Common myeloid progenitor, CD34-positive (primary cell): ENCODE measurements around the gene KCNMA1.

Experiments
- CTCF ChIA-PET: fragments of 350-600 bp; sonication (Branson Sonifier 250); formaldehyde crosslinking; loops from one replicate; lab custom pipeline; 2021; ENCODE audit warnings: antibody characterized with exemption; lab: Charles Lee
- POLR2A ChIA-PET: fragments of 350-600 bp; sonication (Branson Sonifier 250); formaldehyde crosslinking; loops from one replicate; lab custom pipeline; 2021; ENCODE audit warnings: antibody characterized with exemption; lab: Charles Lee
- DNase-seq, 3 donors: peaks; one replicate each; pipeline versions ENCODE4 v3.0.0 to v3.0.0-alpha.2; 2013
- H3K27ac ChIP-seq, 2 experiments: 1 replicate in 1 of 2; 2 replicates in 1 of 2; pipeline ENCODE4 v1.7.0; 2013; ENCODE audit warnings: inconsistent platforms in 2 of 2, low read length in 2 of 2, mild to moderate bottlenecking in 2 of 2, low read depth in 1 of 2, moderate library complexity in 1 of 2; ENCODE audit not compliant: severe bottlenecking in 2 of 2, insufficient read depth in 1 of 2, poor library complexity in 1 of 2
- H3K27me3 ChIP-seq, 5 experiments: replicated peaks in 2 of 5; 1 replicate in 3 of 5; 2 replicates in 2 of 5; pipeline versions ENCODE4 v1.6.1 to v1.7.0; 2013; ENCODE audit warnings: low read length in 4 of 5, mild to moderate bottlenecking in 2 of 5, moderate library complexity in 2 of 5, inconsistent platforms in 1 of 5; ENCODE audit not compliant: insufficient read depth in 5 of 5, control insufficient read depth in 4 of 5
- H3K36me3 ChIP-seq, 4 experiments: 1 replicate in 2 of 4; 2 replicates in 2 of 4; pipeline versions ENCODE4 v1.6.1 to v1.7.0; 2013; ENCODE audit warnings: low read length in 3 of 4, control low read depth in 1 of 4, mild to moderate bottlenecking in 1 of 4; ENCODE audit not compliant: control insufficient read depth in 4 of 4, insufficient read depth in 4 of 4
- H3K4me1 ChIP-seq, 4 experiments: 1 replicate in 3 of 4; 2 replicates in 1 of 4; pipeline versions ENCODE4 v1.6.1 to v1.7.1; 2013; ENCODE audit warnings: low read length in 3 of 4, mild to moderate bottlenecking in 3 of 4, control low read depth in 1 of 4, inconsistent platforms in 1 of 4, moderate library complexity in 1 of 4; ENCODE audit not compliant: control insufficient read depth in 4 of 4, insufficient read depth in 4 of 4; ENCODE audit errors: control extremely low read depth in 1 of 4
- H3K4me3 ChIP-seq, 7 experiments: 1 replicate in 4 of 7; 2 replicates in 3 of 7; pipeline versions ENCODE4 v1.5.1 to v1.7.0; 2013; ENCODE audit warnings: mild to moderate bottlenecking in 7 of 7, low read length in 6 of 7, moderate library complexity in 6 of 7, inconsistent platforms in 2 of 7, low read depth in 2 of 7, control low read depth in 1 of 7; ENCODE audit not compliant: insufficient read depth in 4 of 7, control insufficient read depth in 1 of 7; ENCODE audit errors: extremely low read depth in 1 of 7
- H3K9me3 ChIP-seq, 5 experiments: 1 replicate in 4 of 5; 2 replicates in 1 of 5; pipeline versions ENCODE4 v1.6.1 to v1.7.1; 2013; ENCODE audit warnings: low read length in 4 of 5, mild to moderate bottlenecking in 2 of 5, inconsistent platforms in 1 of 5, low read depth in 1 of 5, moderate library complexity in 1 of 5; ENCODE audit not compliant: control insufficient read depth in 4 of 5, insufficient read depth in 2 of 5; ENCODE audit errors: control extremely low read depth in 1 of 5
- WGBS: methylation state at CpG from one replicate; pipeline ENCODE4 v1.1.5; 2013; ENCODE audit not compliant: insufficient coverage; 5-methylcytosine and 5-hydroxymethylcytosine counted together

The KCNMA1 gene

GRCh38 chr10:77649333-77650331 is 12.0 kb upstream of the KCNMA1 start:
- peak in 1 of 3 donors; percentile 42 for DNase-seq
- Histone ChIP-seq H3K4me3 (no peak overlapping the region), H3K27ac (no peak overlapping the region), H3K36me3 (no peaks in the 10 kb centered on the region), H3K9me3 (peaks cover 0 to 11% (median 3%) of the 10 kb centered on the region in 5 experiments), H3K27me3 (peaks cover 0 to 2% (median 0%) of the 10 kb centered on the region in 5 experiments), H3K4me1 (peaks cover 0 to 2% (median 0%) of the 10 kb centered on the region in 4 experiments)
- ChIA-PET CTCF (interaction anchor here (17.4 kb wide), 1 partner anchor 481 kb away, joined by 339 read pairs; no protein-coding TSS in a partner anchor), POLR2A (no interaction called here)
- WGBS, result 75% methylated on average over 5 of the region's 8 CpGs

GRCh38 chr10:77648472-77648871 is 10.9 kb upstream of the KCNMA1 start:
- Histone ChIP-seq H3K27ac (no peak overlapping the region), H3K36me3 (no peaks in the 10 kb centered on the region), H3K4me1 (peaks cover 0 to 2% (median 0%) of the 10 kb centered on the region in 4 experiments), H3K27me3 (peaks cover 0 to 5% (median 0%) of the 10 kb centered on the region in 5 experiments), H3K9me3 (peaks cover 0 to 11% (median 2%) of the 10 kb centered on the region in 5 experiments), H3K4me3 (no peak overlapping the region)
- POLR2A ChIA-PET, result no interaction called here
- CTCF ChIA-PET, result interaction anchor here (17.4 kb wide), 1 partner anchor 480 kb away, joined by 339 read pairs; no protein-coding TSS in a partner anchor
- no peak for DNase-seq
- 80% methylated on average over 1 of the region's 1 CpG for WGBS

DNA sequence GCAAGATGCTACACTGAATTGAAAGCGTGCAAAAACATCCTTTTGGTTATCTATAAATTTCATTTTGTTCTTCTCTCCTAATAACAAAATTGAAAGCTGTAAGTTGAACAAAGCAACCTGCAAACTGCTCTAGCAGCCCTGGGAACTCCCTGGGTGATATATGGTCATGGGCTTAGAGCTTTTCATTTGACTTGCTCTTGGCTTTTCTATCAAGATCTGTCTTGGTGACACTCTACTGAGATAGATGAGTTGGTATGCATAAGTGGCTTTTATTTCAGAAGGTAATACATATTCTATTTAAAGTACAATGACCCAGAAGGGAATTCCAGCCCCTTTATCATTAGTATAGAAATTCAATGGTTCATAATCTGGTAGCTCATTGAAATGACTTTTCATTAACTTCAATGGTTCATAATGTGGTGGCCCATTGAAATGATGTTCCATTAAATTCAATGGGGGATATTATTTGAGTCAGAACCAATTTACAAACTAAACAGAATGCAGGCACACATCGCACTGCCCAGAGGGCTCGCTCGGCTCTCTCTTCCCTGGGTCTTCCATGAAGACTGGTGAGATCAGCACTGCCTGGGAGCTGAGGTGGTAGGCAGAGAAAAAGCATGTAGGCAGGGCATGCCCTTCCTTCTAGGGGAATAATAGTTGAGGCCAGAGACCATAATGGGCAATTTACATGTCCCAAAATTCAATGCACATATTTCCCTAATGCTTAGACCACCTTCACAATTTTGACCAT is 10.1 kb upstream of the KCNMA1 start:
- no peak overlapping the region for H3K27ac ChIP-seq
- H3K4me3 ChIP-seq, result no peak overlapping the region
- POLR2A ChIA-PET, result no interaction called here
- H3K4me1 ChIP-seq, result peaks cover 0 to 2% (median 0%) of the 10 kb centered on the region in 4 experiments
- WGBS, result no CpG with 5 or more reads among the region's 4 CpGs
- DNase-seq, result no peak
- no peaks in the 10 kb centered on the region for H3K36me3 ChIP-seq
- CTCF ChIA-PET, result interaction anchor here (1.1 to 17.4 kb wide), 3 partner anchors 64 to 480 kb away, joined by 5 to 339 read pairs (median 88); no protein-coding TSS in a partner anchor
- H3K9me3 ChIP-seq, result peaks cover 0 to 4% (median 0%) of the 10 kb centered on the region in 5 experiments
- H3K27me3 ChIP-seq, result peaks cover 0 to 5% (median 0%) of the 10 kb centered on the region in 5 experiments

DNA sequence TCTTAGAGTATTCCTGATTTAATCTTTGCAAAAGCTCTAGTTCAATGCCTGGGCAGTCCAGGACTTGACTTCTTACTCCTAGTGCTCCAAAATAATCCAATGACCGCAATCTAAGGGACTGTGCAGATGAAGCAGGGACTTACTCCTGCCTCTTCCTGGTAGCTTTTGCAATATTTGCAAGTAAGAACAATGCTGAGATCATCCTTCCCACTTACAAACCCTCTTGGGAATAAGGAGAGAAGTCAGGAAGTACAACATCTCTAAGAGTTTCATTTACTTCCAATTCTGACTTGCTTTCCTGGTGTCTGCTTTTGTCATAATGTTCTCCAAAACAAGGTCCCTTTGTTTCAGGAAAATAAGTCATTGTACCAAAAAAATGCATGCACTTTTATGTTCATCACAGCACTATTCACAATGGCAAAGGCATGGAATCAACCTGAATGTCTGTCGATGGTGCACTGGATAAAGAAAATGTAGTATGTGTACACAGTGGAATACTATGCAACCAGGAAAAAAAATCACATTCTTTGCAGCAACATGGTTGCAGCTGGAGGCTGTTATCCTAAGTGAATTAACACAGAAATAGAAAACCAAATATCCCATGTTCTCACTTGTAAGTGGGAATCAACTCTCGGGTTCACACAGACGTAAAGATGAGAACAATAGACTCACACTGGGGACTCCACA is 7.1 kb upstream of the KCNMA1 start:
- H3K4me1 ChIP-seq, result peaks cover 0 to 2% (median 0%) of the 10 kb centered on the region in 4 experiments
- no peak for DNase-seq
- POLR2A ChIA-PET, result no interaction called here

GRCh38 chr10:77643795-77644468 is 6.3 kb upstream of the KCNMA1 start:
- POLR2A ChIA-PET, result no interaction called here
- Histone ChIP-seq H3K36me3 (no peaks in the 10 kb centered on the region), H3K27ac (no peak overlapping the region), H3K27me3 (peaks cover 7 to 32% (median 22%) of the 10 kb centered on the region in 5 experiments), H3K4me3 (no peak overlapping the region), H3K4me1 (peaks cover 0 to 2% (median under 1%) of the 10 kb centered on the region in 4 experiments), H3K9me3 (no peaks in the 10 kb centered on the region)
- 51% methylated on average over 6 of the region's 6 CpGs for WGBS
- DNase-seq, result peak; percentile 59 to 83 (median 78)
- CTCF ChIA-PET, result interaction anchor here (0.6 to 17.4 kb wide), 18 partner anchors 8 to 1003 kb away, joined by 3 to 339 read pairs (median 4); no protein-coding TSS in a partner anchor

More for the DNA sequence above, 7.1 kb upstream of the KCNMA1 start:
- CTCF ChIA-PET, result interaction anchor here (0.7 to 17.4 kb wide), 12 partner anchors 11 to 477 kb away, joined by 3 to 339 read pairs (median 4); no protein-coding TSS in a partner anchor
- Histone ChIP-seq H3K9me3 (no peaks in the 10 kb centered on the region), H3K27ac (no peak overlapping the region), H3K36me3 (no peaks in the 10 kb centered on the region), H3K27me3 (peaks cover 2 to 24% (median 14%) of the 10 kb centered on the region in 5 experiments), H3K4me3 (no peak overlapping the region)
- 67% methylated on average over 1 of the region's 4 CpGs for WGBS
